ENCODE results near the gene CELF5. TPM values are rescaled to one million over a fixed set of nuclear protein-coding genes. Genes with fewer than 3 reads are reported as not detected.
A peak's percentile ranks its signal among the peaks of the same experiment; 100 is the strongest.

The CELF5 gene
- total and polyA plus RNA-seq, 9 of the 15 experiments (the other 6 are each of a cell fraction or from before 2014, with no cell fraction given): 0.01 to 0.56 (median 0.22) TPM

- TF ChIP-seq ZBTB40 (IDR thresholded peaks at IDR 0.05): peak; percentile 100
- TF ChIP-seq ZBTB40 (CRISPR knock-in tag; IDR thresholded peaks at IDR 0.05): peak; percentile 99
- peak; percentile 25; the same call in 1 of the 2 replicates for TF ChIP-seq NKRF (IDR thresholded peaks at IDR 0.05; ENCODE audit: borderline replicate concordance)
- peak; percentile 68; the same call in 1 of the 2 replicates for TF ChIP-seq ZNF592 (IDR thresholded peaks at IDR 0.05)
- peak; percentile 99 for TF ChIP-seq ZNF121 (CRISPR knock-in tag; conservative IDR thresholded peaks at IDR 0.05)
- TF ChIP-seq HCFC1 (IDR thresholded peaks at IDR 0.05; ENCODE audit: low read depth, low read length): peak; percentile 31; the same call in 1 of the 2 replicates
Measured at GRCh38 chr19:3194106-3195087, 30.1 kb upstream of the CELF5 start (continued).

All from K562 (cell line).